HFFc6 (cell line): ENCODE results near the gene TBC1D3E. TPM values are rescaled to one million over a fixed set of nuclear protein-coding genes. Genes with fewer than 3 reads are reported as not detected.
"Not testable (repeated sequence)": the region's sequence is repeated elsewhere in the genome, so short reads cannot be mapped to it uniquely, and the experiment has no call there.

Experiments
- DNase-seq: peaks from one replicate; pipeline ENCODE4 v3.0.0-alpha.2; 2018
- H3K27ac Mint-ChIP-seq: 2 replicates; pipeline ENCODE4 v1.8.0; 2020; ENCODE audit warnings: mild to moderate bottlenecking, mixed read lengths
- H3K27me3 Mint-ChIP-seq: 2 replicates; pipeline ENCODE4 v1.8.0; 2021; ENCODE audit warnings: mild to moderate bottlenecking, moderate library complexity, mixed read lengths; ENCODE audit not compliant: insufficient read depth
- H3K36me3 Mint-ChIP-seq: 2 replicates; pipeline ENCODE4 v1.8.0; 2021; ENCODE audit warnings: low read depth, mixed read lengths
- H3K4me1 Mint-ChIP-seq: 2 replicates; pipeline ENCODE4 v1.8.0; 2020; ENCODE audit warnings: low read depth, mixed read lengths
- H3K4me3 Mint-ChIP-seq: 2 replicates; pipeline ENCODE4 v1.8.0; 2020; ENCODE audit warnings: mild to moderate bottlenecking, moderate library complexity, mixed read lengths
- H3K9me3 Mint-ChIP-seq: 2 replicates; pipeline ENCODE4 v1.8.0; 2020; ENCODE audit warnings: mild to moderate bottlenecking, mixed read lengths
- long read RNA-seq: library from polyadenylated mRNA; unstranded; transcript quantifications from one replicate; pipeline ENCODE4 v2.0.0, GENCODE V29; 2019
- total RNA-seq, 6 experiments: library from RNA; stranded (reverse); fragmentation: NEBNext Ultra II Directional; extraction: Animal tissue kit (Norgen Biotek cat#: 25700); gene quantifications; 2 replicates in 1 of 6; 3 replicates in 5 of 6; pipeline ENCODE4 v1.2.3, GENCODE V29; 2021

Gene TBC1D3E
- not detected for total RNA-seq
- long read RNA-seq = 0 reads

DNA sequence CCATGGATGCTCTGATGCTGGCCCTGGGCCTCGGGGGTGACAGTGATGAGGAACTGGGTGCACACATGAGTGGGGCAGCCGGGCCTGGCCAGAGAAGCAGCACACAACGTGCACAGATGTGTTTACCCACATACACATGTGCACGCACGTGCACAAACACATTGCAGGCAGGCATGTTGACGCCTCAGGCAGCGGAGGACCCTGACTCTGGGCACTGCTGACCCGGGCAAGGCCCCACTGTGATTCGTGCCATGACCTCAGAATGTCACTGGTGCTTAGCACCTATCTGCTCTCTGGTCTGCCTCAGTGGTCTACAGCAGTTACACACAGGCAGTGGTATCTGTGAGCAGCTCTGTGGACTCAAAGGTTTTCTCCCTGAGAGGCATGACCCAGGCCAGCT is at the start of gene TBC1D3E:
TSS of gene TBC1D3E (plus strand) at position 301 of the 400 bp plus-strand sequence. CDS start 1,545 bp downstream, outside the sequence.
- H3K4me1 Mint-ChIP-seq, H3K27me3 Mint-ChIP-seq, DNase-seq, H3K27ac Mint-ChIP-seq, H3K9me3 Mint-ChIP-seq, H3K36me3 Mint-ChIP-seq, H3K4me3 Mint-ChIP-seq: not testable (repeated sequence)

DNA sequence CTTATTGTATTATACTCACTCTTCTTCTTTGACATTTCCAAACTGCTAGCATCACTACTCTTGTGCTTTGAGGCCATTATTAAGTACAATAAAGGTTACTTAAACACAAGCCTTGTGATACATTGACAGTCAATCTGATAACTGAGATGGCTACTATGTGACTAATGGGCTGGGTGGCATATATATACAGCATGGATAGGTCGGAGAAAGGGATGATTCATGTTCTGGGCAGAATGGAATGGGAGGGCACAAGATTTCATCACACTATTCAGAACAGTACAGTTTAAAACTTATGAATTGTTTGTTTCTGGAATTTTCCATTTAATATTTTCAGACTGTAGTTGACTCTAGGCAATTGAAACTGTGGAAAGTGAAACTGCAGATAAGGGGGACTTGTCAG is 40.4 kb upstream of the TBC1D3E start:
- not testable (repeated sequence) for H3K9me3 Mint-ChIP-seq, H3K4me1 Mint-ChIP-seq, H3K27me3 Mint-ChIP-seq, H3K27ac Mint-ChIP-seq, H3K4me3 Mint-ChIP-seq, H3K36me3 Mint-ChIP-seq, DNase-seq

DNA sequence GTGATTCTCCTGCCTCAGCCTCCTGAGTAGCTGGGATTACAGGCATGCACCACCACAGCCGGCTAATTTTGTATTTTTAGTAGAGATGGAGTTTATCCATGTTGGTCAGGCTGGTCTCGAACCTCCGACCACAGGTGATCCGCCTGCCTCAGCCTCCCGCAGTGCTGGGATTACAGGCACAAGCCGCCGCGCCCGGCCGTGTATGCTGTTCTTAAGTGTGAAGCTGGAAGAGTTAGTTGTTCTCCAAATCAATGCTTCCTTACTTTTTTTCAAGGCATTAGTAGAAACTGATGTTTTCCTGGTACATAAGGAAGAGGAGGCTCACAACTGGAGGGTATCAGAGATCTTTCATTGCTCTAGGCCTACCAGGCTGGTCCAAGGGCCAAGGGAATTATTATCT is 39.6 kb upstream of the TBC1D3E start:
- H3K36me3 Mint-ChIP-seq, H3K4me3 Mint-ChIP-seq, DNase-seq, H3K4me1 Mint-ChIP-seq, H3K27ac Mint-ChIP-seq, H3K9me3 Mint-ChIP-seq, H3K27me3 Mint-ChIP-seq: not testable (repeated sequence)

DNA sequence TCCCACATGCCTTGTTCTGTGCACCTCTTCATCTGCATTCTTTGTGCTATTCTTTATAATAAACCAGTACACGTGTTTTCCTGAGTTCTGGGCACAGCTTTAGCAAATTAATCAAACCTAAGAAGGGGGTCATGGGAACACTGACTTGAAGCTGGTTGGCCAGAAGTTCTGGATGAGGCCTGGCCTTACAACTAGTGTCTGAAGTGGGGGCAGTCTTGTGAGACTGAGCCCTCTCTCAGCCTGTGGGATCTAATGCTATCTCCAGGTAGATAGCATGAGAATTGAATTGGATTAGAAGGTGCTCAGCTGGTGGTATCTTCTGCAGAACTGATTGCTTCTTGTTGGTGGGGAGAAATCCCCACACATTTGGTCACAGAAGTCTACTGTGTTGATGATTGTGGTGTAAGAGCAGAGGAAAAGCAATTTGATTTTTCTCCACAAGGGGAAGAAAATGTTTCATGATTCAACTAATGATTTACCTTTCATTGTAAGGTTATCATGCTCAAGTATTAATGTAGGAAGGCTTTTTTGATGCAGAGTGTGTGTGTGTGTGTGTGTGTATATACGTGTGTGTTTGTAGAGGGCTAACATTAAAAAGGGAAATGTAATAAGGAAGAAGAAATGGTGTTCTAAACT is 33.6 kb upstream of the TBC1D3E start:
- not testable (repeated sequence) for H3K9me3 Mint-ChIP-seq, H3K4me3 Mint-ChIP-seq, H3K36me3 Mint-ChIP-seq, H3K4me1 Mint-ChIP-seq, H3K27me3 Mint-ChIP-seq, DNase-seq, H3K27ac Mint-ChIP-seq

DNA sequence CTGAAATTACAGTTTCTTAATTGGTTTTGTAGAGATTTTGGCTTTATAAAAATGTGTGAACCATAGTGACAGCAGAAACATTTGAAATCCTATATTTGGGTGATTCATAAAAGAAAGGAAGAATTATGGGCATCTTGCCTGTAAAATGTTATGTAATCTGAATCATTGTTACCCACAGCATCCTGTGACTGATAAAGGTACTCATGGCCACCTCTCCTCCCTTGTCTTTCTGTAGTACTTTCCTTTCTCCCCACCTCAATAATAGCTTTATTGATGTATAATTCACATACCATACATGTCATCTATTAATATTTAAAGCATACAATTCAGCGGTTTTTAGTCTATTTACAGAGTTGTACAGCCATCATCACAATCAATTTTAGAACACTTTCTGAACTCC is 28.5 kb upstream of the TBC1D3E start:
- H3K27me3 Mint-ChIP-seq, H3K9me3 Mint-ChIP-seq, DNase-seq, H3K4me1 Mint-ChIP-seq, H3K27ac Mint-ChIP-seq, H3K4me3 Mint-ChIP-seq, H3K36me3 Mint-ChIP-seq: not testable (repeated sequence)

DNA sequence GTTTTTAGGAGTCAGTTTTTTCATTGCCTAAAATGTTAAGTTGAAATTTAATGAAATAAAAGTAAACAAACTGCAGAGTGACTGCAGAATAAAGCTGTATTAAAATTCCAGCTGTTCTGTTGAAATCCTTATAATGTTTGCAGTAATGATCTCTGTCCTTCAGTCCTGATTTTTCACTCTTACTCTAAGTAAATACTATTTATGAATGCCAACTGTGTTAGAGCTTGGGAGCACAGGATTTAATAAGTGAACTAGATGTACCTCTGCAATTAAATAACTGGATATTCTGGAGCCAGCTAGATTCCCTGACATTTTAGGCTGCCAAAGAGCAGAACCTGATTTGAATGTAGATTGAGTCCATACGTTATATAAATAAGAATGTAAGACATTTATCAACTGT is 7.9 kb upstream of the TBC1D3E start:
- not testable (repeated sequence) for H3K27ac Mint-ChIP-seq, H3K4me3 Mint-ChIP-seq, H3K36me3 Mint-ChIP-seq, H3K4me1 Mint-ChIP-seq, DNase-seq, H3K27me3 Mint-ChIP-seq, H3K9me3 Mint-ChIP-seq

DNA sequence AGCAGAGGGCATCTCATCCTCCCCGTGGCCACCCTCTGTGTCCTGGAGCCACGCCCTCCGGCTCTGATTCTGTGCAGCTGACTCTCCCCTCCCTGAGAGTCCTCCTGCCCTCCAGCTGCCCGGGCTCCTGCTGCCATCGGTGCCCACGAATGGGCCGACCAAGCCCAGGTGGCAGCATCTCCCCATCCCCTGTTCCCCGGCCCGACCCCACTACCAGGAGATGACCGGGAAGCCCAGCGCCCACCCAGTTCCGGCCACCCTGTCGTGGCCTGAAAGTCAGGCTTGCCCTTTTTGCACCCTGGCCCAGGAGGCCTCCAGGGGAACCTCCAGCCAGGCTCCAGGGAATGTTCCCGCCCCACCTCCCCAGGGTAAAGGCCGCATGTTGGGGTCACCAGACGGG is 7.1 kb downstream of the TBC1D3E start:
- H3K4me3 Mint-ChIP-seq, H3K4me1 Mint-ChIP-seq, H3K9me3 Mint-ChIP-seq, DNase-seq, H3K27ac Mint-ChIP-seq, H3K36me3 Mint-ChIP-seq, H3K27me3 Mint-ChIP-seq: not testable (repeated sequence)

Other genes starting within 250 kb of the TBC1D3E start
- gene TBC1D3K, start 203.5 kb upstream of the TBC1D3E start, total RNA-seq = under 1 TPM in 1 of 6 experiments, not detected in 5; 0.58 TPM
- 1 to 10 TPM in 4 of 6 experiments, under 1 TPM in 2; 0.19 to 1.5 (median 1.1) TPM for gene TBC1D3L, start 138.9 kb upstream of the TBC1D3E start, total RNA-seq
- under 1 TPM in 3 of 6 experiments, not detected in 3; 0.10 to 0.85 (median 0.24) TPM for gene TBC1D3D, start 124.0 kb upstream of the TBC1D3E start, total RNA-seq
- 1 to 10 TPM in 2 of 6 experiments, under 1 TPM in 4; 0.41 to 1.6 (median 0.80) TPM for gene TBC1D3C, start 59.3 kb upstream of the TBC1D3E start, total RNA-seq
- gene TBC1D3, start 64.6 kb downstream of the TBC1D3E start, total RNA-seq = under 1 TPM in 2 of 6 experiments, not detected in 4; 0.10 to 0.26 TPM
- 10 to 100 TPM; 35.7 to 43.3 (median 42.1) TPM for gene MRPL45, start 169.2 kb downstream of the TBC1D3E start, total RNA-seq
- not detected for gene GPR179, start 216.0 kb downstream of the TBC1D3E start, total RNA-seq
- 10 to 100 TPM in 5 of 6 experiments, 1 to 10 TPM in 1; 9.7 to 13.8 (median 11.1) TPM for gene SOCS7, start 223.9 kb downstream of the TBC1D3E start, total RNA-seq